Measurements from ENCODE around the gene RHOT2. TPM values are rescaled to one million over a fixed set of nuclear protein-coding genes. Genes with fewer than 3 reads are reported as not detected.

RHOT2 gene
- total RNA-seq, 1 donor from 2014 or later: 34.0 TPM

DNA sequence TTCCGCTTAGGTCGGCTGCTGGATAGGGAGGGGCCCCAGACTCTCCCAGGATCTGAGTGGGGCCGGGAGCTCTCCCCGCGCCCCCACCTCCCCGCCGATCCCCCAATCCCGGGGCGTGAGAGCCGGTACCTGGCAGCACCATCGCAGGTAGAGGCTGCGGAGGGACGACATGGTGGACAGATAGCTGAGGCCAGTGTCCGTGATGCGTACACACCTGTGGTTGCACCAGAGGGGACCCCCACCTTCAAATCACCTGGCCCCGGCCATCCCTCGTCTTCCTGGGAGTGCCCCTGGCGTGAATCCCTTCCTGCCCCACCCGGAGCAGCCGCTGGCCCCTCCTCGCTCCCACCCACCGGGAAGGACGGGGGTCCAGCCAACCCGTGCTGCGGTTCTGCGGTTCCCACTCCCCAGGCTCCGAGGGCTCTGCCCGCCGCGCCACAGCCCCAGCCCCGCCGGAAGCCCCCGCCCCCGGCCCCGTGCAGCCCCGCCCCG, 27.0 kb downstream of the RHOT2 start:
- Mint-ChIP-seq H3K27ac (no peak overlapping the region), H3K27me3 (ENCODE audit: insufficient read depth, low read depth) (peaks cover 41% of the 10 kb centered on the region), H3K4me1 (peaks cover 8% of the 10 kb centered on the region), H3K36me3 (no peaks in the 10 kb centered on the region), H3K4me3 (no peak overlapping the region), H3K9me3 (no peaks in the 10 kb centered on the region)
- Histone ChIP-seq H3F3A (ENCODE audit: low read depth) (peaks cover 26% of the 10 kb centered on the region), H3K4me3 (peak overlapping the region; percentile 44), H3K27me3 (peaks cover 95% of the 10 kb centered on the region), H3K27ac (no peak overlapping the region), H3K9ac (no peak overlapping the region), H3K4me1 (peaks cover 8% of the 10 kb centered on the region), H3K4me2 (peak overlapping the region; percentile 76), H3K79me2 (ENCODE audit: low read depth) (no peaks in the 10 kb centered on the region), H2AFZ (replicated peaks) (no peak overlapping the region), H3K36me3 (no peaks in the 10 kb centered on the region), H3K9me3 (ENCODE audit: low read depth) (no peaks in the 10 kb centered on the region), H4K20me1 (ENCODE audit: low read depth) (peaks cover 24% of the 10 kb centered on the region)
- no peak for DNase-seq (ENCODE audit: low spot score)
- TF ChIP-seq EZH2 (IDR thresholded peaks at IDR 0.05) (peak; percentile 78), CTCF (IDR thresholded peaks at IDR 0.05) (no peak), EZH2phosphoT487 (IDR thresholded peaks at IDR 0.05) (peak; percentile 64)

DNA sequence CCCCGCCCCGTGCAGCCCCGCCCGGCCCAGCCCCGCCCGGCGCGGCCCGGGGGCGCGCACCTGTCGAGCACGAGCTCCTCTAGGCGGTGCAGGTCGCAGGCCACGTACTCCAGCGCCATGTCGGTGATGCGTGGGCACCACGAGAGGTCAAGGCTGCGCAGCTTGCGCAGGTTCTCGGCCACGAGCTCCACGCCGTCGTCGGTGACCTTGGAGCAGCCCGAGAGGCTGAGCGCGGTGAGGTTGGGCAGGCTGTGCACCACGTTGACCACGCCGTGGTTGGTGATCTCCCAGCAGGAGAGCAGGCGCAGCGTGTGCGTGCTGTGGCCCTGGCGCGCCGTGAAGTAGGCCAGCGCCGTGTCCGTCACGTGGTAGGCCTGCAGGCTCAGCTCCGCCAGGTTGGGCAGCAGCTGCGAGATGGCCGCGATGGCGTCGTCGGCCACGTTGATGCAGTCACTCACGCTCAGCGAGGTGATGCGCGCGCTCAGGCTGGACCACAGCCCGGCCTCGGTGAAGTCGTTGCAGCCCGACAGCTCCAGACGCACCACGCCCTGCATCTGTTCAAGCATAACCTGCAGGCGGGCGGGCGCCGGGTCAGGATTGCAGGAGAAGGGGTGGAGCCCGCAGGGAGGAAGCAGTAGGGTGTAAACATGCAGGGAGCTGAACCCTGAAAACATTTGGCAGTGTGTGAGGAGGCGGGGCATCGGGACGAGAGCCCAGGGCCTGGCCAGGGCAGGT, 27.6 kb downstream of the RHOT2 start:
- peak overlapping the region; percentile 74 for H3K4me2 ChIP-seq
- peaks cover 26% of the 10 kb centered on the region for H3F3A ChIP-seq (ENCODE audit: low read depth)
- H3K9me3 ChIP-seq (ENCODE audit: low read depth): no peaks in the 10 kb centered on the region
- no peak overlapping the region for H3K27ac ChIP-seq
- Mint-ChIP-seq H3K4me1 (peaks cover 6% of the 10 kb centered on the region), H3K27ac (no peak overlapping the region), H3K27me3 (ENCODE audit: insufficient read depth, low read depth) (peaks cover 41% of the 10 kb centered on the region), H3K9me3 (no peaks in the 10 kb centered on the region), H3K36me3 (no peaks in the 10 kb centered on the region), H3K4me3 (peak overlapping the region; percentile 48)
- peak; percentile 16 for TF ChIP-seq EZH2 (IDR thresholded peaks at IDR 0.05)
- TF ChIP-seq EZH2phosphoT487 (IDR thresholded peaks at IDR 0.05): peak; percentile 71
- no peak for TF ChIP-seq CTCF (IDR thresholded peaks at IDR 0.05)
- H4K20me1 ChIP-seq (ENCODE audit: low read depth): peaks cover 30% of the 10 kb centered on the region
- no peaks in the 10 kb centered on the region for H3K79me2 ChIP-seq (ENCODE audit: low read depth)
- peaks cover 100% of the 10 kb centered on the region for H3K27me3 ChIP-seq
- H2AFZ ChIP-seq (replicated peaks): no peak overlapping the region
- H3K36me3 ChIP-seq: no peaks in the 10 kb centered on the region
- no peak overlapping the region for H3K9ac ChIP-seq
- peak; percentile 60 for DNase-seq (ENCODE audit: low spot score)
- peaks cover 8% of the 10 kb centered on the region for H3K4me1 ChIP-seq
- peak overlapping the region; percentile 37 for H3K4me3 ChIP-seq

DNA sequence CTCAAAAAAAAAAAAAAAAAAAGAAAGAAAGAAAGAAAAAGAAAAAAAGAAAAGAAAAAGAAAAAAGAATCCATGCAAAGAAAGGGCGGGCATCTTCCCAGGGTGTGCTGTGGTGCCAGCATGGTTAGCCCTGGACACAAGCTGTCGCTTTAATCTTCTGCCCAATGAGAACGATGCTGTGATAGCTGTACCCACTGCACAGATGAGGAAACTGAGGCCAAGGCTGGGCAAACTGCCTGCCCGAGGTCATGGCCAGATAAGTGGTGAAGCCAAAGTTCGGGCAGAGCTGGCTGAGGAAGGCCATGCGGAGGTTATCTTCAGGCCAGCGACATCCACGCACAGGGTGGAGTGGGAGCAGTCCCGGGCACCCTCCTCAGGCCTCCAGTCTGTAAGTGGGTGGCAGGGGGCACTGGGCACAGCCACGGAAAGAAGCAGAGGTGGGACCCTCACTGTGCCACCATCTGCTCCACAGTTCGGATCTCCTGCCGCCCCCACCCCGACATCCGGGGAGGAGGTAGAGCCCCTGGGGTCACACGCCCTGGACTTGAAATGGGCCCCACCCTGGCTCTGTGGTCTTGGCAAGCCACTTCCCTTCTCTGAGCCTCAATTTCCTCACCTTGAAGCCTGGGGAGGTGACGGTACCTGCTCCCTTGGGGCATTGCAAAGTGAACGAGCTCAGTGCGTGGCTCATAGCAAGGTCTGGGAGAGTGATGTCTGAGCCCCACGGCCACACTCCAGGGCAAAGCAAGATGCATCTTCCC, 31.2 kb downstream of the RHOT2 start:
- peaks cover 6% of the 10 kb centered on the region for H3F3A ChIP-seq (ENCODE audit: low read depth)
- no peak overlapping the region for H3K9ac ChIP-seq
- no peaks in the 10 kb centered on the region for H3K9me3 ChIP-seq (ENCODE audit: low read depth)
- H2AFZ ChIP-seq (replicated peaks): no peak overlapping the region
- H4K20me1 ChIP-seq (ENCODE audit: low read depth): peaks cover 64% of the 10 kb centered on the region
- H3K9me3 Mint-ChIP-seq: no peaks in the 10 kb centered on the region
- no peak for DNase-seq (ENCODE audit: low spot score)
- no peaks in the 10 kb centered on the region for H3K36me3 Mint-ChIP-seq
- H3K79me2 ChIP-seq (ENCODE audit: low read depth): no peaks in the 10 kb centered on the region
- peaks cover 100% of the 10 kb centered on the region for H3K27me3 ChIP-seq
- H3K4me3 Mint-ChIP-seq: no peak overlapping the region
- no peak for TF ChIP-seq EZH2 (IDR thresholded peaks at IDR 0.05)
- H3K27ac ChIP-seq: no peak overlapping the region
- H3K27me3 Mint-ChIP-seq (ENCODE audit: insufficient read depth, low read depth): peaks cover 49% of the 10 kb centered on the region
- no peak overlapping the region for H3K4me3 ChIP-seq
- no peaks in the 10 kb centered on the region for H3K36me3 ChIP-seq
- H3K4me1 Mint-ChIP-seq: peaks cover 3% of the 10 kb centered on the region
- peaks cover 8% of the 10 kb centered on the region for H3K4me1 ChIP-seq
- H3K4me2 ChIP-seq: no peak overlapping the region
- H3K27ac Mint-ChIP-seq: no peak overlapping the region

Measured in neural progenitor cell (in vitro differentiated cells).